Measurements from ENCODE around the gene GLB1L3. TPM values are rescaled to one million over a fixed set of nuclear protein-coding genes. Genes with fewer than 3 reads are reported as not detected.

GLB1L3 gene
- total RNA-seq, 2 experiments from 2014 or later: 6.9 TPM

GRCh38 chr11:134332782-134333181 is 56.6 kb downstream of the GLB1L3 start:
- H3K4me3 Mint-ChIP-seq: peak overlapping the region; percentile 62
- ChIA-PET POLR2A (interaction anchor here (0.7 to 3.4 kb wide), 5 partner anchors 9 to 109 kb away, joined by 3 to 11 read pairs (median 4); partner anchors contain the start of genes GLB1L3, NCAPD3 and VPS26B), CTCF (interaction anchor here (0.6 to 1.4 kb wide), 3 partner anchors 12 to 59 kb away, joined by 3 to 5 read pairs (median 3); partner anchors contain the start of gene GLB1L3)

GRCh38 chr11:134333312-134333711 is 57.1 kb downstream of the GLB1L3 start:
- Mint-ChIP-seq H3K9me3 (no peaks in the 10 kb centered on the region), H3K4me1 (peaks cover 16% of the 10 kb centered on the region), H3K36me3 (ENCODE audit: low read depth) (no peaks in the 10 kb centered on the region), H3K27ac (no peak overlapping the region), H3K4me3 (no peak overlapping the region), H3K27me3 (peaks cover 48% of the 10 kb centered on the region)
- POLR2A ChIA-PET: interaction anchor here (1.2 to 3.4 kb wide), 2 partner anchors 57 to 109 kb away, joined by 3 to 11 read pairs; partner anchors contain the start of genes GLB1L3 and NCAPD3
- CTCF ChIA-PET: interaction anchor here (0.6 to 1.3 kb wide), 2 partner anchors 13 to 126 kb away, joined by 3 read pairs; no protein-coding TSS in a partner anchor
- no peak for DNase-seq

More at GRCh38 chr11:134332782-134333181, 56.6 kb downstream of the GLB1L3 start:
- H3K27me3 Mint-ChIP-seq: peaks cover 48% of the 10 kb centered on the region
- no peak overlapping the region for H3K27ac Mint-ChIP-seq
- DNase-seq: no peak
- no peaks in the 10 kb centered on the region for H3K36me3 Mint-ChIP-seq (ENCODE audit: low read depth)
- no peaks in the 10 kb centered on the region for H3K9me3 Mint-ChIP-seq
- H3K4me1 Mint-ChIP-seq: peaks cover 16% of the 10 kb centered on the region

GRCh38 chr11:134333946-134334345 is 57.8 kb downstream of the GLB1L3 start:
- CTCF ChIA-PET: interaction anchor here (1.3 kb wide), 1 partner anchor 127 kb away, joined by 3 read pairs; no protein-coding TSS in a partner anchor
- Mint-ChIP-seq H3K4me1 (peaks cover 16% of the 10 kb centered on the region), H3K36me3 (ENCODE audit: low read depth) (no peaks in the 10 kb centered on the region), H3K9me3 (no peaks in the 10 kb centered on the region), H3K27ac (no peak overlapping the region), H3K4me3 (no peak overlapping the region), H3K27me3 (peaks cover 48% of the 10 kb centered on the region)
- no peak for DNase-seq
- POLR2A ChIA-PET: interaction anchor here (1.2 to 3.4 kb wide), 2 partner anchors 58 to 110 kb away, joined by 3 to 11 read pairs; partner anchors contain the start of genes GLB1L3 and NCAPD3

- H3K4me1 Mint-ChIP-seq: peaks cover 16% of the 10 kb centered on the region
- ChIA-PET POLR2A (interaction anchor here (3.4 kb wide), 1 partner anchor 59 kb away, joined by 11 read pairs; the partner anchor contains the start of gene GLB1L3), CTCF (no interaction called here)
- no peak overlapping the region for H3K27ac Mint-ChIP-seq
- H3K27me3 Mint-ChIP-seq: peaks cover 44% of the 10 kb centered on the region
- no peaks in the 10 kb centered on the region for H3K9me3 Mint-ChIP-seq
- H3K4me3 Mint-ChIP-seq: no peak overlapping the region
- no peak for DNase-seq
- no peaks in the 10 kb centered on the region for H3K36me3 Mint-ChIP-seq (ENCODE audit: low read depth)
These were observed 58.8 kb downstream of the GLB1L3 start for GRCh38 chr11:134334796-134335571.

GRCh38 chr11:134337051-134337450 is 60.9 kb downstream of the GLB1L3 start:
- peaks cover 4% of the 10 kb centered on the region for H3K4me1 Mint-ChIP-seq
- CTCF ChIA-PET: no interaction called here
- H3K27ac Mint-ChIP-seq: no peak overlapping the region
- no peak overlapping the region for H3K4me3 Mint-ChIP-seq
- DNase-seq: no peak
- POLR2A ChIA-PET: no interaction called here
- H3K36me3 Mint-ChIP-seq (ENCODE audit: low read depth): no peaks in the 10 kb centered on the region
- peaks cover 29% of the 10 kb centered on the region for H3K27me3 Mint-ChIP-seq
- no peaks in the 10 kb centered on the region for H3K9me3 Mint-ChIP-seq

- CTCF ChIA-PET: no interaction called here
These were observed 61.9 kb downstream of the GLB1L3 start for GRCh38 chr11:134338068-134338467.

GRCh38 chr11:134338654-134339053 is 62.5 kb downstream of the GLB1L3 start:
- Mint-ChIP-seq H3K4me1 (no peaks in the 10 kb centered on the region), H3K4me3 (no peak overlapping the region), H3K27me3 (peaks cover 16% of the 10 kb centered on the region), H3K9me3 (no peaks in the 10 kb centered on the region), H3K27ac (no peak overlapping the region), H3K36me3 (ENCODE audit: low read depth) (no peaks in the 10 kb centered on the region)
- ChIA-PET POLR2A (no interaction called here), CTCF (interaction anchor here (0.8 kb wide), 1 partner anchor 11 kb away, joined by 3 read pairs; no protein-coding TSS in a partner anchor)
- DNase-seq: no peak

More at GRCh38 chr11:134338068-134338467, 61.9 kb downstream of the GLB1L3 start:
- Mint-ChIP-seq H3K27ac (no peak overlapping the region), H3K4me3 (no peak overlapping the region), H3K27me3 (peaks cover 22% of the 10 kb centered on the region), H3K4me1 (no peaks in the 10 kb centered on the region), H3K36me3 (ENCODE audit: low read depth) (no peaks in the 10 kb centered on the region), H3K9me3 (no peaks in the 10 kb centered on the region)
- POLR2A ChIA-PET: no interaction called here
- no peak for DNase-seq

- ChIA-PET CTCF (no interaction called here), POLR2A (no interaction called here)
- no peaks in the 10 kb centered on the region for H3K9me3 Mint-ChIP-seq
- no peaks in the 10 kb centered on the region for H3K36me3 Mint-ChIP-seq (ENCODE audit: low read depth)
- H3K4me3 Mint-ChIP-seq: no peak overlapping the region
- no peak overlapping the region for H3K27ac Mint-ChIP-seq
- no peak for DNase-seq
- no peaks in the 10 kb centered on the region for H3K4me1 Mint-ChIP-seq
- peaks cover 7% of the 10 kb centered on the region for H3K27me3 Mint-ChIP-seq
These were observed 63.6 kb downstream of the GLB1L3 start for GRCh38 chr11:134339756-134340155.

- H3K27me3 Mint-ChIP-seq: no peaks in the 10 kb centered on the region
- H3K27ac Mint-ChIP-seq: no peak overlapping the region
- ChIA-PET CTCF (interaction anchor here (0.8 kb wide), 1 partner anchor 8 kb away, joined by 4 read pairs; the partner anchor contains the start of gene GLB1L2), POLR2A (interaction anchor here (0.7 kb wide), 1 partner anchor 178 kb away, joined by 3 read pairs; no protein-coding TSS in a partner anchor)
- no peak overlapping the region for H3K4me3 Mint-ChIP-seq
- no peaks in the 10 kb centered on the region for H3K9me3 Mint-ChIP-seq
- H3K4me1 Mint-ChIP-seq: no peaks in the 10 kb centered on the region
- no peak for DNase-seq
- no peaks in the 10 kb centered on the region for H3K36me3 Mint-ChIP-seq (ENCODE audit: low read depth)
These were observed 64.3 kb downstream of the GLB1L3 start for GRCh38 chr11:134340354-134340964.

GRCh38 chr11:134341805-134342571 is 65.8 kb downstream of the GLB1L3 start:
- Mint-ChIP-seq H3K27ac (no peak overlapping the region), H3K27me3 (no peaks in the 10 kb centered on the region), H3K36me3 (ENCODE audit: low read depth) (no peaks in the 10 kb centered on the region), H3K9me3 (no peaks in the 10 kb centered on the region), H3K4me3 (no peak overlapping the region), H3K4me1 (no peaks in the 10 kb centered on the region)
- ChIA-PET CTCF (no interaction called here), POLR2A (interaction anchor here (0.9 kb wide), 1 partner anchor 10 kb away, joined by 3 read pairs; the partner anchor contains the start of gene GLB1L2)
- no peak for DNase-seq

- Mint-ChIP-seq H3K36me3 (ENCODE audit: low read depth) (no peaks in the 10 kb centered on the region), H3K27me3 (no peaks in the 10 kb centered on the region), H3K27ac (no peak overlapping the region), H3K4me3 (no peak overlapping the region), H3K4me1 (no peaks in the 10 kb centered on the region), H3K9me3 (no peaks in the 10 kb centered on the region)
- ChIA-PET POLR2A (no interaction called here), CTCF (no interaction called here)
- DNase-seq: no peak
These were observed 66.6 kb downstream of the GLB1L3 start for GRCh38 chr11:134342572-134343340.

- H3K9me3 Mint-ChIP-seq: no peaks in the 10 kb centered on the region
- H3K36me3 Mint-ChIP-seq (ENCODE audit: low read depth): no peaks in the 10 kb centered on the region
- ChIA-PET POLR2A (no interaction called here), CTCF (no interaction called here)
- H3K27ac Mint-ChIP-seq: no peak overlapping the region
- H3K4me1 Mint-ChIP-seq: peaks cover 2% of the 10 kb centered on the region
- H3K27me3 Mint-ChIP-seq: no peaks in the 10 kb centered on the region
- H3K4me3 Mint-ChIP-seq: no peak overlapping the region
- DNase-seq: no peak
These were observed 67.5 kb downstream of the GLB1L3 start for GRCh38 chr11:134343646-134344045.

Data from activated CD4-positive, alpha-beta memory T cell treated with anti-CD3 and anti-CD28 coated beads, Interleukin-2, amount 10 ng/mL, durations not matched to agents 7 days and 5 days (primary cell).